A673 (cell line): ENCODE data around the gene UQCC3.

Experiments used
- CTCF ChIP-seq: fragments of 300-800, 200-600 bp; sonication (generic); conservative IDR thresholded peaks from 2 replicates; pipeline ENCODE4 v1.5.1; 2017; ENCODE audit warnings: low read depth, mild to moderate bottlenecking, antibody characterized with exemption, low read length, moderate library complexity, mixed read lengths
- EZH2 ChIP-seq: fragments of 200-600 bp; sonication (generic); IDR thresholded peaks from 2 replicates; pipeline ENCODE4 v1.6.1; 2017; ENCODE audit warnings: borderline replicate concordance, low read depth, mild to moderate bottlenecking, mixed read lengths, antibody characterized with exemption, low read length; ENCODE audit not compliant: poor library complexity, severe bottlenecking

DNA sequence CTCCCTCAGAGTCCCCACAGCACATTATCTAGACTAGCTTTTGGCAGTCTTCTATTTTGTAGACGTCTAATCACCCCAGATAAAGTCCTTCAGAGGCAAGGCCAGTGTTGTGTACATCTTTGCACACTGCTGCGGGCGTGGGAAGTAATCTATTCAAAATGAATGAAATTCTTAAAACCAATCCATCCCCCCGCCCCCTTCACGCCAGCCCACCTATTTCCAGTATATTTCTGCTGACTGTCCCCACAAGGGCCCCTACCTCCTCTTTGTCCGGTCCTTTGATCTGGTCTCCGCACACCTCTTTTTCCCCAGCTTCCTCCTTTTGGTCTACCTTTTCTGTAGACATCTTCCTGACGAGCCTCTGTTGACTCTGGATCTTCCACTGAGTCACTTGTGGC, 35.4 kb downstream of the UQCC3 start:
- TF ChIP-seq CTCF, result no peak
- no peak for TF ChIP-seq EZH2
